Breast epithelium (tissue), 4 donors: ENCODE results near the gene RPL29. TPM values are rescaled to one million over a fixed set of nuclear protein-coding genes. Genes with fewer than 3 reads are reported as not detected.

ENCODE experiments used
- DNase-seq, 2 donors: peaks; one replicate each; pipeline ENCODE4 v3.0.0-alpha.2; 2019; ENCODE audit warnings: low spot score in 2 of 2
- H3K27ac ChIP-seq, 2 donors: fragments of 200-600 bp; sonication (generic) in 1 of 2; one replicate each; pipeline ENCODE4 v1.5.1; 2016 to 2019; ENCODE audit warnings: mild to moderate bottlenecking in 1 of 2
- H3K27me3 ChIP-seq, 2 donors: fragments of 200-600 bp; sonication (generic) in 1 of 2; one replicate each; pipeline versions ENCODE4 v1.5.1 to v1.6.0; 2017 to 2019; ENCODE audit warnings: control low read depth in 1 of 2, mild to moderate bottlenecking in 1 of 2
- H3K36me3 ChIP-seq: fragments of 200-600 bp; one replicate; pipeline ENCODE4 v1.5.1; 2019
- H3K4me1 ChIP-seq, 2 donors: fragments of 200-600 bp; sonication (generic); one replicate each; pipeline ENCODE4 v1.5.1; 2016 to 2019; ENCODE audit warnings: control low read depth in 1 of 2
- H3K4me3 ChIP-seq, 3 donors: fragments of 200-600 bp; sonication (generic); 1 replicate in 2 of 3; 2 replicates in 1 of 3; pipeline ENCODE4 v1.5.1; 2016 to 2019; ENCODE audit warnings: mild to moderate bottlenecking in 3 of 3, moderate library complexity in 2 of 3
- H3K9me3 ChIP-seq, 2 donors: fragments of 200-600 bp; sonication (generic) in 1 of 2; one replicate each; pipeline ENCODE4 v1.5.1; 2016 to 2019; ENCODE audit warnings: control low read depth in 1 of 2
- CTCF ChIP-seq, 3 donors: fragments of 450-650 bp; IDR thresholded peaks; one replicate each; pipeline ENCODE4 v1.5.1; 2016 to 2017; ENCODE audit warnings: antibody characterized with exemption in 3 of 3, mild to moderate bottlenecking in 3 of 3, moderate library complexity in 3 of 3
- POLR2A ChIP-seq: fragments of 450-650 bp; IDR thresholded peaks from one replicate; pipeline ENCODE4 v1.6.1; 2016; ENCODE audit warnings: antibody characterized with exemption, mild to moderate bottlenecking, moderate library complexity
- POLR2AphosphoS5 ChIP-seq, 3 donors: sonication (generic); formaldehyde crosslinking; IDR thresholded peaks; one replicate each; pipeline ENCODE4 v1.6.1; 2017; ENCODE audit warnings: antibody characterized with exemption in 3 of 3
- intact Hi-C: fragments of 100-400 bp; cut with DNase I; formaldehyde crosslinking; loops from one replicate; pipeline ENCODE4 v1.15.1; 2023; ENCODE audit warnings: low total_unique reads
- total RNA-seq, 3 donors: library from RNA; depleted of rRNA; stranded (reverse); fragments of >200 nt; gene quantifications; one replicate each; pipeline ENCODE4 v1.1.0, GENCODE V29; 2016

RPL29 gene
- total RNA-seq, 3 donors from 2014 or later = 1,890 to 2,530 (median 2,229) TPM

- Histone ChIP-seq H3K36me3 (no peaks in the 10 kb centered on the region), H3K4me3 (no peak overlapping the region), H3K9me3 (no peaks in the 10 kb centered on the region), H3K4me1 (no peaks in the 10 kb centered on the region), H3K27me3 (no peaks in the 10 kb centered on the region), H3K27ac (peak overlapping the region in 1 of 2 donors; percentile 58)
- intact Hi-C loops = no loop called here
- DNase-seq = no peak
- no peak for TF ChIP-seq POLR2AphosphoS5 (IDR thresholded peaks at IDR 0.05)
- TF ChIP-seq POLR2A = no peak
- TF ChIP-seq CTCF (IDR thresholded peaks at IDR 0.05) = no peak
These were observed 27.5 kb upstream of the RPL29 start for GRCh38 chr3:52023101-52023770.

- intact Hi-C loops = no loop called here
- no peak overlapping the region for H3K4me3 ChIP-seq
These were observed 26.8 kb upstream of the RPL29 start for GRCh38 chr3:52022323-52023100.

GRCh38 chr3:52021489-52022268, 26.0 kb upstream of the RPL29 start:
- DNase-seq = no peak
- H3K4me1 ChIP-seq = no peaks in the 10 kb centered on the region
- no peak overlapping the region for H3K4me3 ChIP-seq
- H3K36me3 ChIP-seq = no peaks in the 10 kb centered on the region
- peak overlapping the region in 1 of 2 donors; percentile 58 for H3K27ac ChIP-seq
- no peaks in the 10 kb centered on the region for H3K9me3 ChIP-seq
- no peak for TF ChIP-seq CTCF (IDR thresholded peaks at IDR 0.05)
- no peak for TF ChIP-seq POLR2AphosphoS5 (IDR thresholded peaks at IDR 0.05)
- no peak for TF ChIP-seq POLR2A
- no peaks in the 10 kb centered on the region for H3K27me3 ChIP-seq
- intact Hi-C loops = no loop called here

More at GRCh38 chr3:52022323-52023100, 26.8 kb upstream of the RPL29 start:
- Histone ChIP-seq H3K27ac (peak overlapping the region in 1 of 2 donors; percentile 58), H3K4me1 (no peaks in the 10 kb centered on the region), H3K27me3 (no peaks in the 10 kb centered on the region), H3K36me3 (no peaks in the 10 kb centered on the region), H3K9me3 (no peaks in the 10 kb centered on the region)
- DNase-seq = no peak
- no peak for TF ChIP-seq CTCF (IDR thresholded peaks at IDR 0.05)
- no peak for TF ChIP-seq POLR2AphosphoS5 (IDR thresholded peaks at IDR 0.05)
- TF ChIP-seq POLR2A = no peak

- no peak for DNase-seq
- Histone ChIP-seq H3K4me1 (no peaks in the 10 kb centered on the region), H3K4me3 (no peak overlapping the region), H3K27me3 (no peaks in the 10 kb centered on the region), H3K27ac (peak overlapping the region in 1 of 2 donors; percentile 58), H3K9me3 (no peaks in the 10 kb centered on the region), H3K36me3 (no peaks in the 10 kb centered on the region)
- intact Hi-C loops = no loop called here
- TF ChIP-seq POLR2A (no peak), CTCF (IDR thresholded peaks at IDR 0.05) (no peak), POLR2AphosphoS5 (IDR thresholded peaks at IDR 0.05) (no peak)
These were observed 25.1 kb upstream of the RPL29 start for GRCh38 chr3:52020796-52021195.
